Left renal pelvis (tissue), 4 donors: ENCODE measurements around the gene CNTNAP1. TPM values are rescaled to one million over a fixed set of nuclear protein-coding genes. Genes with fewer than 3 reads are reported as not detected.
"Not testable (repeated sequence)": the region's sequence is repeated elsewhere in the genome, so short reads cannot be mapped to it uniquely, and the experiment has no call there.

Experiments used
- DNase-seq, 4 donors: peaks; one replicate each; pipeline ENCODE4 v3.0.0-alpha.2; 2013; ENCODE audit warnings: low read depth in 4 of 4, low spot score in 3 of 4
- polyA plus RNA-seq, 4 donors: library from polyadenylated mRNA; unstranded; fragments of 120-200 nt; gene quantifications; one replicate each; pipeline ENCODE4 v1.2.1, GENCODE V29; 2013; ENCODE audit not compliant: insufficient read length in 4 of 4

Gene CNTNAP1
- 10 to 100 TPM in 2 of 4 donors, 1 to 10 TPM in 2; 8.1 to 27.7 (median 9.5) TPM for polyA plus RNA-seq

DNA sequence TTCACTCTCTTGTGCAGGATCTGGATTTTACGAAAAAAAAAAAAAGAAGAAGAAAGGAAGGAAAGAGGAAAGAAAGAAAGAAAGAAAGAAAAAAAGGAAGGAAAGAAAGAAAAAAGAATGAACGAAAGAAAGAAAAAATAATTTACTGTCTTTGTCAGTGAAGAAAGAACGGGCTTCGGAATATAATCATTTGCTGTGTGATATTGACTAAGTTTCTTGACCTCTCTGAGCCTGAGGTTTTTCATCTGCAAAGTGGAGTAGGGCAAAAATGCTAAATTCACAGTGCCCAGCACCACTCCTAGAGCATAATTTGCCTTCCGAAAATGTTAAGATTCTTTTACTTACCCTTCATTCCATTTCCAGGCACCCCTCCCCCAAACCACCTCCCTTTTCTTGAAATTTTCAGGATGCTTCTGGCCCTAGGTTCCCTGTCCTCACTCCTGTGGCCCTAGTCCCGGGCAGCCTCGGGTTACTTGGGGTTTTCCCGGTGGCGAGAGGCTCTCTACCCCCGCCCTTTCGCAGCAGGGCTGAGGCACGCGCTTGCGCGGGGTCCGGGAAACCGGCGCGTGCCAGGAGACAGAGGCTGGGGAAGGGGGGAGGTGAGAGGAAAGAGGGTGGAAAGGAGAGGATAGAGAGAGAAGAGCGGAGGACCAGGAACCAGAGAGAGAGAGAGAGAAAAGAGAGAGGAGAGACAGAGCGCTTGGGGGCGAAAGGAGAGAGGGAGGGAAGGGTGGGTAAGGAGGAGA, at the start of gene CNTNAP1:
TSS of gene CNTNAP1 (plus strand) at position 556 of the 746 bp plus-strand sequence. CDS start 299 bp downstream, outside the sequence.
- DNase-seq: no peak

DNA sequence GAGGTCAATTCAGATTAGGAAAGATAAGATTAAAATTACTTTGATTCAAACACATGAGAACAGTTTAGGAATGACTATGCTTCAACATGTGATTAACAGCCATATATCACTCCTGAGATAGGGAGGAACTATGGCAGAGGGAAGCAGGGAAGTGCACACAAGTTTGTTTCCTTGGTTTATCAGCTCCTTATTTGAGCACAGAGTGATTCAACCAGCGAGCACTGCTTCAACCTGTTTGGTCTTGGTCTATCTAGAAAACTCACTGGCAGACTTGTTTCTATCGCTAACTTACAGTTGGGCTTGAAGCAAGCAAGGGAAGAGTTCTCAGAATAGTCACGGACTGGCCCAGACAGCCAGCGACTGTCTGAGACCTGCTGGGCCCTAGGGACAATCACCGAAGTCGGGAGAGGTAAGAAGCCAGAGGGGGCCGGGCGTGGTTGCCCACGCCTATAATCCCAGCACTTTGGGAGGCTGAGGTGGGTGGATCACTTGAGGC, 49.3 kb upstream of the CNTNAP1 start:
- no peak for DNase-seq

- DNase-seq: no peak
Observed at GRCh38 chr17:42639525-42640113, 42.7 kb upstream of the CNTNAP1 start.

DNA sequence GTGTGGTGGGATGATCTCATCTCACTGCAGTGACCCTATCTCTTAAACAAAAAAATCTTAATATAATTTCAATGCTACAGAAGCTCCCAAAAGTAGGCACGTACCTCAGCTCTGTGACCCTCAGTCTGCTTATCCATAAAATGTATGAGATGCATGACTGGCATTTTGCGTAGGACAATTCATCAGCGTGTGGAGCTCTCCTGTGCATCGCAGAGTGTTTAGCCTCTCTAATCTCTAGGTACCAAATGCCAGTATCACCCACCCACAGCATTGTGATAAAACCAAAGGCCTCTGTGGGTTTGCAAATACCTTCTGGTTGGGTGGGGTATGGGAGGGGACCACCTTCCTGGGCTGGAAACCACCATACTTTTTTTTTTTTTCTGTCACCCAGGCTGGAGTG, 42.2 kb upstream of the CNTNAP1 start:
- DNase-seq: no peak

- no peak for DNase-seq
Observed at GRCh38 chr17:42642336-42642735, 40.0 kb upstream of the CNTNAP1 start.

DNA sequence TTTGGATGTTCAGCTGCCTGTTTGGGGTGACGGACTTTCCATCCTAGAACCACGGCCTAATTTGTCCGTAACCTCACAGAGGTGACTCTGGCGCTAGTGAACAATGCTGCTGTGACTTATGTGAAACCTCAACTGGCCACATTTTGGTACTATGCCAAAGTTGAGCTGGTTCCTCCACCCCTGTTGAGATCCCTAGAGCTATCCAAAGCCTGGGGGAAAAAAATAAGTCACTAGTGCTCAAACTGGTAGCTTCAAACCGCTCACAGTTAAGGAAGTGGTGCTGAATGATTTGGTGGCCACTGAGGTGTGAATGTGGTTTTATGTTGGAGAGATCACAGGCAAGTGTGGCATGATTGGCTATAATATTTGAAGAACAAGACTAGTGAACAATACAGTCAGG, 34.6 kb upstream of the CNTNAP1 start:
- no peak for DNase-seq

DNA sequence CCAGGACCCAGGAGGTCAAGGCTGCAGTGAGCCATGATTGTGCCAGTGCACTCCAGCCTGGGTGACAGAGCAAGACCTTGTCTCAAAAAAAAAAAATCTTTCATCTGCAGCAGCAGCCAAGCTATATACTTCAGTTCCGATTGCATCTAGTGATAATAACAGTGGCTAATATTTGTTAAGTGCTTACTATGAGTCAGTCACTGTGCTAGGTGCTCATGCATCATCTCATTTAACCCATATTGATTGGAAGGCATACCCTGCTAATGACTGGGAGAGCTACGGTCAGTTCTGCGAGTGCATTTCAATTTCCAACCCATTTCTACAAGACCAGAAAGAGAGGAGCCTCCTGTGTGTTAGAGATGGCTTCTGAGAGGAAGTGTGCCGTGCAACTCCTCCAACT, 30.9 kb upstream of the CNTNAP1 start:
- no peak for DNase-seq

GRCh38 chr17:42653179-42654124, 28.9 kb upstream of the CNTNAP1 start:
- DNase-seq: no peak

DNA sequence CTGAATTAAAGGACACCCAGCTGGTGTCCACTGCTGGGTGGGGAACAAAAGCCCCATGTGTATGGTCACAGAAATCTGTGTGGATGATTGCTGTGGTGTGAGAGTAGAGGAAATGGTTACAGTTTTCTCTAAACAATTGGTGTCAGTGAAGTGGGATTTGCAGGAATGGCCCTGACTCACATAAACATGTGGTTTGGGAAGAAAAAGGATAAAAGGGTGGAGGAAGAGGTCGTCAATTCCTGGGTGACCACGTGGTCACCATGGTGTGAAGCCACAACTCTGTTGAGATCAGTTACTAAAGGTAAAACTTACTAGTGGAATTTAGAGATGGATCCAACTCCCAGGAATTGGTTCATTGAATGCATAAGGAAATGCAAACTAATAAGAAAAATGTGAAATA, 26.8 kb upstream of the CNTNAP1 start:
- DNase-seq: no peak

GRCh38 chr17:42657824-42658588, 24.3 kb upstream of the CNTNAP1 start:
- no peak for DNase-seq

GRCh38 chr17:42659079-42659931, 23.0 kb upstream of the CNTNAP1 start, which contains the start of gene TUBG2:
Gene TUBG2, plus strand, starts transcription at chr17:42659284. Its CDS starts 220 bp downstream, at chr17:42659504.
- DNase-seq: peak in 3 of 4 donors; percentile 82 to 86 (median 86)

DNA sequence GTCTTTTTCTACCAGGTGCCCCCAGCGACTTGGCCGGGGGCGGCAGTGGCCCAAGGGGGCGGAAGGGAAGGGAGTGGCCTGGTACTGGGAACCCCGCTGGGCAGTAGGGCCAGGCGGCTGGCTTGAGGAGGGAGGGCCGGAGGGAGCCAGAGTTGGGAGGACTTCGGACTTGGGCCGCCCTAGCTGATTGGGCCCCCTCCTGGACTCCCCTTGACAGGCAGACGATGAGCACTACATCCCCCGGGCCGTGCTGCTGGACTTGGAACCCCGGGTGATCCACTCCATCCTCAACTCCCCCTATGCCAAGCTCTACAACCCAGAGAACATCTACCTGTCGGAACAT, 22.4 kb upstream of the CNTNAP1 start:
- not testable (repeated sequence) for DNase-seq

DNA sequence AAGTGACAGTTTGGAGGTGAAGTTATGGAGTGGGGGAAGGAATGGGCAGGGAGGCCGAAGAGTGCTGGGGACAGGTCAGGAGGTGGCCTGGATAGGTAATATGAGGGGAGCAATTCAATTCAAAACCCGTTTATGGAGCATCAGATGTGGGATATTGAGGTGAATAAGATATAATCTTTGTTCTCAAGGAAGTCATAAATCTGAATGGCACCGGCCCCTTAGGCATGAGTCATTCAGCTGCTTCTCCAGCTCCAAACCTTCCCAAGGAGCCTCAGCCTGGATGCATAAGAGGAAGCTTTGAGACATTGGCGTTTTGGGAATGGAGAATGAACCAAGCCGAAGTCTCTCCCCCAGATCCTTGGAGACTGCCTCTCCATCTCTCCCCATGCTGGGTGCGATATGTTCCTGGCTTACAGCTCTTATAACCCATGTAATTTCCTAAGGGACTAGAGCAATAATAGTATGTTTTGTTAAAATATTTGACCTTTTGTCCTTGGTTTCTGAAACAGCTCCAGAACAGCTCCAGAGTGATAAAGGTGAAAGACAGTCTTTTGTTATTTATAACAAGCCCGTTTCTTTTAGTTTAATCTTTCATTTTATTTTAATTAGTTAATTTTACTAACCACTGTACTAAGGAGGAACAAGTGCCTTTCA, 21.5 kb upstream of the CNTNAP1 start:
- DNase-seq: no peak

DNA sequence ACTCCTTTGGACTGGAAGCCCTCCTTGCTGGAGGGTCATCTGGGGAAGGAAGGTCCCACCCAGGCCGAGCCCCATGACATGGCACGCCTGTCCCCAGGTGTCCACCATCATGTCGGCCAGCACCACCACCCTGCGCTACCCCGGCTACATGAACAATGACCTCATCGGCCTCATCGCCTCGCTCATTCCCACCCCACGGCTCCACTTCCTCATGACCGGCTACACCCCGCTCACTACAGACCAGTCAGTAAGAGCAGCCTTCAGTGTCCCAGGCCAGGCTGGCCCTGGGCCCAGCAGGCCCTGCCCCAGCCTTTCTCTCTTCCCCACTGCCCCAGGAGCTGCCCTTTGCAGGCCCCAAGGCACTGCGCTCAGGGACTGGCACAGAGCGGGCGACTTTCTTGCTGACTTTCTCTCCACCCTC, 16.7 kb upstream of the CNTNAP1 start:
- no peak for DNase-seq

DNA sequence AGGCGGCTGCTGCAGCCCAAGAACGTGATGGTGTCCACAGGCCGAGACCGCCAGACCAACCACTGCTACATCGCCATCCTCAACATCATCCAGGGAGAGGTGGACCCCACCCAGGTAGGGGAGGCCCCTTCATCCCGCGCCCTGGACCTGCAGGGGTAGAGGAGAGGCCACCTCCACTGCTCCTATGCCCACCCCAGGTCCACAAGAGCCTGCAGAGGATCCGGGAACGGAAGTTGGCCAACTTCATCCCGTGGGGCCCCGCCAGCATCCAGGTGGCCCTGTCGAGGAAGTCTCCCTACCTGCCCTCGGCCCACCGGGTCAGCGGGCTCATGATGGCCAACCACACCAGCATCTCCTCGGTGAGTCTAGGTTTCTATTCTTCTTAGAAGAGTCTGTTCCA, 16.2 kb upstream of the CNTNAP1 start:
- not testable (repeated sequence) for DNase-seq

GRCh38 chr17:42667088-42667951, 15.0 kb upstream of the CNTNAP1 start:
- DNase-seq: no peak

DNA sequence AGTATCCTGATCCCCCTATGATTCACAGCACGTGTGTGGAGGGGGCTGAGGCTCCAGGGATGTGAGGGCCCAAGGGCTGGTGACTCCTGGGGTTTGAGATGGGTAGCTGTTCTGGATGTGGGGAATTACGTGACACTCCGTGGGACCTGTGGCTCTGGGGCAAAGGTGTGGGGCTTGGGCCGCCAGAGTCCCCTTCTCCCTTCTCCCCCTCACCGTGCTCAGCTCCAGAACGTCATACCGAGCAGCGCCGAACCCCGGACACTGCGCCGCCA, 12.7 kb upstream of the CNTNAP1 start:
- no peak for DNase-seq
